HG03378 (cell line): ENCODE results near the gene PIK3CA.
"Not testable (repeated sequence)": the region's sequence is repeated elsewhere in the genome, so short reads cannot be mapped to it uniquely, and the experiment has no call there.

ENCODE experiments used
- ATAC-seq: cut with Tn5 transposase; IDR thresholded peaks from one replicate; pipeline ENCODE4 v1.9.1; 2021; ENCODE audit warnings: mild to moderate bottlenecking, moderate library complexity; ENCODE audit not compliant: unreplicated experiment

PIK3CA gene

GRCh38 chr3:179259959-179260756 lies 112.0 kb downstream of the PIK3CA start:
- ATAC-seq, result not testable (repeated sequence)

GRCh38 chr3:179260949-179261765 lies 113.0 kb downstream of the PIK3CA start:
- peak; percentile 61 for ATAC-seq

DNA sequence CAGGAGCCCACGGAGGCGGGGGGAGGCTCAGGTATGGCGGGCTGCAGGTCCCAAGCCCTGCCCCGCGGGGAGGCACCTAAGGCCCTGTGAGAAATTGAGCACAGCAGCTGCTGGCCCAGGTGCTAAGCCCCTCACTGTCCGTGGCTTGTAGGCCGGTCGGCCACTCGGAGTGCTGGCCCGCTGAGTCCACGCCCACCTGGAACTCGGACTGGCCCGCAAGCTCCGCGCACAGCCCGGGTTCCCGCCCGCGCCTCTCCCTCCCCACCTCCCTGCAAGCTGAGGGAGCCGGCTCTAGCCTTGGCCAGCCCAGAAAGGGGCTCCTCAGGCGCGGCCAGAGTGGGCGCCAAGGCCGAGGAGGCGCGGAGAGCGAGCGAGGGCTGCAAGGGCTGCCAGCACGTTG lies 115.0 kb downstream of the PIK3CA start:
- no peak for ATAC-seq

DNA sequence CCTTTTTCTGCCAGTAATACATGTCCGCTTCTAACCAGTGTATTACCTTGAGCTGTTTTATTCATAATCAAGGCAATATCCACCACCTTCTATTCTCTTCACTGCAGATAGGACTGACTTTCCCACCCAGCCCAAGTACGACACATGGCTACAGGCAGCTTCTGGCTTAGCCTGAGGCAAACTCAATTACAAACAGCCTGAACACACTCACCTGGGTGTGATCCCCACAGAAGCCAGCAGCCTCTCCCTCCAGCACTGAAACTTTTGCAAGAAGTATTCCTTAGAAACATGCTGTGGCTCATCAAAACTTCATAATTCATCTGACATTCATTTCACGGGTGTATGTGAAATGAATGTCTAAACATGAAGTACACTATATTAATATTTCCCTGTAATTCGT lies 116.3 kb downstream of the PIK3CA start:
- ATAC-seq, result no peak

GRCh38 chr3:179265092-179265491 lies 116.9 kb downstream of the PIK3CA start:
- no peak for ATAC-seq

DNA sequence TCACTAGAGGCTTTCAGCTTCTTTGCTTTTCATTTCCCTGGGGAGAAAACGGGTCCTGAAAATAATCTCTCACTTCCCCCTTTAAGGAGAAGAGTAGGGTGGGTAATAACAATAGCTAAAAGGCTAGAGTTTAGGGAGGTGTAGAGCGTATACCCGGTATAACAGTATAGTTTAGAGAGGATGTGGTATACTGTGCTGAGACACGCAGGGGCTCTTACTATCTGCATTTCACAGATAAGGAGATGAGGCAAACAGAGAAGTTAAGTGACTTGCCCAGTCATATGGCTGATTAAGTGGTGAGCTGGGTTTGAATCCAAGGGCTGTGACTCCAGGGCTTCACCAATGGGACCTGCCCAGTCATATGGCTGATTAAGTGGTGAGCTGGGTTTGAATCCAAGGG lies 117.7 kb downstream of the PIK3CA start:
- ATAC-seq, result peak; percentile 82

DNA sequence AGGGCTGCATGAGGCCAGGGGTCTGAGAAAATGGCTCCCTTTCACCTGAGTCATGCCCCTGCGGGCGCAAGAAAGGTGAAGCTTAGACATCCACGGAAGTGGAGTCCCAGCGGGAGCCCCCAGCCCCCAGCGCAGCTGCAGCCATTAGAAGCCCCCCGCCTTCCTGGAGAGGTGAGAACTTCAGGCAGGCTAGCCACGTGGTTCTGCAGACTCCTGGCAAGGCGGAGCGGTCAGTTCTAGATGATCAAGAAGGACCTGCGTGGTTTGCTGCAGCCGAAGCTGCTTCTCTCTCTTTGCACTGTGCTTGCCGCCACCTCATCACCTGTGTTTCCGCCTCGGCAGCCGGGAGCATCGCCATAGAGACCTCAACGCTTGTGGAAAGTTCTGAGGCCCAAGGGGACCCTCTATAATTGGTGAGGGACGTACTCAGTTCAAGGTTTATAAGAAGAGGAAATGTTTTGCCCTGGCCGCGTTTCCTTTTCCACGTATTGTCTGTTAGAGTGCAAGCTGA lies 118.6 kb downstream of the PIK3CA start:
- ATAC-seq, result no peak

DNA sequence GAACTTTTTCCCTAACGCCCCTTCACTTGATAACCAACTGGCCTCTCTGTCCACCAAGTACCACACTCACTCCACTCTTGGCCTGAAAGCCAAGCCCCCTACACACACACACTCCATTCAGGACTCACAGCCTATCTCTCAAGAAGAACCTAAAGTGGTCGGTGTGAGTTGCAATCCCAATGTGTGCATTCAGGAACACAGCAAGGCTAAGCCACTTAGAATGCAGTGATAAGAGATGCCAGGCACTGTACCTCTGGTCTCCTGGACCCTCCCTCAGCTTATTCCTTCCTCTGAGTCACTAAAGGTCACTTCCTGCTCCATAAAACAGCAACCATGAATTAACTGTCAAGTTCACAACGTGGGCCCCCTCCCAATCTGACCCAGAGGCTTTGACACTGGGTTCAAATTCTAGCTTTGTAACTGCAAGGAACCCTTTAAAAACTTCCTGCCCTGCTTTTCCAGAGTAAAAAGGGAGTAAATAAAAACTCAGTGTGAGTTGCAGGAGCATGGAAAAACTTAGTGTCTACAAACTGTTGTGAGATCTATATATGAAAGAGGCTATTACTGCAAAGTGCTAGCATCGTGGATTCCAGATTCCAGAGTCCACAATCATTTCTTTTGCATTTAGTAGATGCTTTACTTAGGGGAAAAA lies 120.4 kb downstream of the PIK3CA start:
- ATAC-seq, result no peak

- no peak for ATAC-seq
These were observed 121.1 kb downstream of the PIK3CA start for GRCh38 chr3:179269152-179269707.

DNA sequence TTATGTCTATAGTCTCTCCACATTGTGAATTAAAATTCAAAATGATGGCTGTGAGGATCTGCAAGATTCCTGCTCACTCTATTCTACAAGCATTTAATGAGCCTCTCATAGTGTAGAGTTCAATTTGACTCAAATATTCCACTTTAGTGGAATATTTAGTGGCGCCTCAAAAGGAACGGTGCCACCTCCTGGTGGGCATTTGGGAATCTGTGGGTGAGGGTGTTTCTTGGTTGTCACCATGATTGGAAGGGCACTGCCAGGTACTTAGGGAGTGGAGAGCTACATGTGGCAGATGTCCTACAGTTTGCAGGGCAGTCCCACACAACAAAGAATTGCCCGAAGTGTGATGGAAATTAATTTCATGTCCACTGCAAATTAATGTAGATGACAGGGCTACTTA lies 124.2 kb downstream of the PIK3CA start:
- ATAC-seq, result no peak

DNA sequence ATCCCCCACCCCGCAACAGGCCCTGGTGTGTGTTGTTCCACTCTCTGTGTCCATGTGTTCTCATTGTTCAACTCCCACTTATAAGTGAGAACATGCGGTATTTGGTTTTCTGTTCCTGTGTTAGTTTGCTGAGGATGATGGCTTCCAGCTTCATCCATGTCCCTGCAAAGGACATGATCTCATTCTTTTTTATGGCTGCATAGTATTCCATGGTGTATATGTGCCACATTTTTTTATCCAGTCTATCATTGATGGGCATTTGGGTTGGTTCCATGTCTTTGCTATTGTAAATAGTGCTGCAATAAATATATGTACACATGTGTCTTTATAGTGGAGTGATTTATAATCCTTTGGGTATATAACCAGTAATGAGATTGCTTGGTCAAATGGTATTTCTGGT lies 126.3 kb downstream of the PIK3CA start:
- ATAC-seq, result not testable (repeated sequence)

DNA sequence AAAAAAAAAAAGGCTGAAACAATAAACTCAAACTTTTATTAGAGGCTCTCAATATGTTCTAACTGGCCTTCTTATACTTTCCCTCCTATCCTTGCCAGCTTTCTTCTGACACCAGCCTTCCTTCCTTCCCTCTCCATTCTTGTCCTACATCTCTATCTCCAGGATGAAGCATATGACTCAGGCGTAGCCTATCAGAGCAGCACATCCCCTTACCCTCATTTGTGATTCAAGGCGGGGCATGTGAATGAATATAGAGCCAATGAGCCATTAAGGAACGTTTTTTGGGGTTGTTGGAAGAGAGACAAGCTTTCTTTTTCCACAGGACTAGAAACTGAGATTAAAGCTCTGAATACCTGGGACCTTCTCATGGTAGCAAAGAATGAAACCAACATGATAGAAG lies 127.8 kb downstream of the PIK3CA start:
- ATAC-seq, result no peak

GRCh38 chr3:179276743-179277142 lies 128.6 kb downstream of the PIK3CA start:
- ATAC-seq, result no peak

DNA sequence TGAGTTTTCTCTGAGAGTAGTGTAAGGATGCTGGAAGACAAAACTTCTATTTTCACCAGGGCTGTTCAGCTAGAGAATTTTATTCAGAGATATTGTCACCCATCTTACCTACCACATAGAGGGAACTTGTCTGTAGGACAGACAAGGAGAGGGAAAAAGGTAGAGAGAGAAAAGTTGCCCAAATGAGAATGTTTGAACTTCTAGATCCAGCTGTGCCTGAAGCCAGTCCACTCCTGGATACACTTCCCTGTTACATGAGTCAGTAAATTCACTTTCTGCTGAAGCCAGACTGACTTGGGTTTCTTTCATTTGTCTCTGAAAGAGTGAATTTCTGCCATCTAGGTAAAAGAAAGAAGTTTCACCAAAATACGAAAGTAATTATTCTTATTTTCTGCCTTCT lies 130.0 kb downstream of the PIK3CA start:
- ATAC-seq, result no peak

DNA sequence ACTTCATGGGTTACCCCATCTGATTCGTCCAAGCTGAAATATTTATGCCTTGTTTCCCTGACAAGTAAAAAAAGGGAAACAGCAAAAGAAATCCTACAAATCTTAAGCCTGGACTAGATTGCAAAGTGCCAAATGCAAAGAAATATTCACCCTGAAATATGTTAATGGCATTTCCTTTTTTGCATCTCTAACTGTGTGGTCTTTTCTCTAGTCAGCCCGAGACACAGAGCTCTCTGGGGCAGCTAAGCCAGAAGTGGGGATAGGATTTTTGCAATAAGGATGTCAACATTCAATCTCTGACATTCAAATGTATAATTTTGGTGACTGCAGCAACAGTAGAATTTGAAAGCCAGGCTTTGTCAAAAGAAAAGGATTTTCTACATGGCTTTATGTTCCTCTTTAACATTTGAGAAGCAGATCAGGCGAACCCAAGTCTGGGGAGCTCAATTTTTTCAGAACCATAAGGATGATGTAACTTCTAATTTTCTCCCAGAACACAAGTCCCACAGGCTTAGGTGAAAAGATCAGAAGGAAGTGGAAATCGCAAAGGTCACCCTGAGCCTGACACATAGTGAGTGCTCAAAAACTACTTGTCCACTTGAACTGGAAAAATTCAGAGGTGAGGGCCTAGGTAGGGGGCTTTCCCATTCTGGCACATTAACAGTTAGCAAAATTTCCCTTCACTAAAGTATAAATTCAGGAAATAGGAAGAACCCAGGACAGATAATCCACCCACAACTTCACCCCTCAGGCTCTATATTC lies 131.0 kb downstream of the PIK3CA start:
- ATAC-seq, result no peak

DNA sequence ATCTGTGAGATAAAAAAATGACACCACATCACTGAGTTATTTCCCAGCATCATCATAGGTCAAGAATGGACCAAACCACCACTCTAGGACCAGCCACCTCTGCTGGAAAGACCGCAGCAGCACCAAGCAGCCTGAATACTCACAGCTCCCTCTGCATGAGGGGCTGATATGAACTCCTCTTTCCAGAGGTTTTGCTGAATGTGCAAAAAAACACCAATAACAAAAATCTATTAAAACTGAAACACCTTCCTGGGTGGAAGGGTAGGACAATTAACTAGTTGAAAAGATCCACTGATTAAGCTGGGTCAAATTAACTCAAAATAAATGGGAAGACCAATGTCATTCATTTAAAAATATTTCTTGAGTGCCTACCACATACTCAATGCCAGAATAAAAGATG lies 131.7 kb downstream of the PIK3CA start:
- no peak for ATAC-seq

DNA sequence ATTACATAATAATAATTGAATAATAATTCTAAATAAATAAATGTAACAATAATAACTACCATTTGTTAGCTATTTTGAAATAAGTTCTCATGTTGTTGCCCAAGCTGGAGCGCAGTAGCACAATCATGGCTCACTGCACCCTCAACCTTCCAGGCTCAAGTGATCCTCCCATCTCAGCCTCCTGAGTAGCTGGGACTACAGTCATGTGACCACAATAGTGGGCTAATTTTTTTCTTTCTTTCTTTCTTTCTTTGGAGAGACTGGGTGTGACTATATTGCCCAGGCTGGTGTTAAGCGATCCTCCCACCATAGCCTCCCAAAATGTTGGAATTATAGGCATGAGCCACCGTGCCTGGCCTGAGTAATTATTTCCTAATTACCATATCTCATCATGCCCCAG lies 133.7 kb downstream of the PIK3CA start:
- no peak for ATAC-seq

GRCh38 chr3:179286331-179286730 lies 138.2 kb downstream of the PIK3CA start:
- no peak for ATAC-seq

GRCh38 chr3:179288845-179289244 lies 140.7 kb downstream of the PIK3CA start:
- no peak for ATAC-seq

GRCh38 chr3:179289295-179289694 lies 141.1 kb downstream of the PIK3CA start:
- ATAC-seq, result no peak
